BJ (cell line): ENCODE data around the gene AMPD1. TPM values are rescaled to one million over a fixed set of nuclear protein-coding genes. Genes with fewer than 3 reads are reported as not detected.

Experiments used
- CTCF ChIA-PET: fragments of 350-600 bp; formaldehyde crosslinking; extraction: SDS; loops from one replicate; lab custom pipeline; 2021; ENCODE audit warnings: antibody characterized with exemption, inconsistent platforms; lab: Yijun Ruan, JAX
- POLR2A ChIA-PET: fragments of 300-600 bp; sonication (Branson Sonifier 250); formaldehyde crosslinking; extraction: SDS; loops from one replicate; lab custom pipeline; 2021; ENCODE audit warnings: antibody characterized with exemption; lab: Charles Lee
- DNase-seq: peaks from one replicate; pipeline ENCODE4 v3.0.0-alpha.2; 2011; ENCODE audit warnings: low read depth
- H3K27me3 ChIP-seq: 2 replicates; pipeline ENCODE4 v1.6.0; 2011; ENCODE audit warnings: low read length; ENCODE audit not compliant: control insufficient read depth, insufficient read depth
- H3K36me3 ChIP-seq: 2 replicates; pipeline ENCODE4 v1.5.1; 2011; ENCODE audit warnings: low read length; ENCODE audit not compliant: control insufficient read depth, insufficient read depth
- H3K4me3 ChIP-seq: 2 replicates; pipeline ENCODE4 v1.5.1; 2011; ENCODE audit warnings: low read depth, mild to moderate bottlenecking, control low read depth, low read length
- CTCF ChIP-seq: IDR thresholded peaks from 2 replicates; pipeline ENCODE4 v1.5.1; 2011; ENCODE audit warnings: low read depth, mild to moderate bottlenecking, control low read depth, inconsistent platforms, low read length, moderate library complexity; ENCODE audit not compliant: insufficient read depth
- polyA plus RNA-seq: library from polyadenylated mRNA; depleted of rRNA; stranded (reverse); fragments of >200 nt; gene quantifications from 2 replicates; pipeline ENCODE4 v1.2.3, GENCODE V29; 2011; rRNA removed
- small RNA-seq: library from RNA; depleted of rRNA; stranded (forward); fragments of <200 nt; gene quantifications from one replicate; pipeline ENCODE3, GENCODE V24; 2012; ENCODE audit warnings: low replicate concordance, low read depth; ENCODE audit not compliant: insufficient read length

The AMPD1 gene
- polyA plus RNA-seq, 1 experiment, result not detected

GRCh38 chr1:114627107-114627506 is 68.2 kb downstream of the AMPD1 start:
- no peak for TF ChIP-seq CTCF
- H3K27me3 ChIP-seq, result no peaks in the 10 kb centered on the region
- H3K4me3 ChIP-seq, result no peak overlapping the region
- H3K36me3 ChIP-seq, result no peaks in the 10 kb centered on the region
- POLR2A ChIA-PET, result no interaction called here
- CTCF ChIA-PET, result no interaction called here
- no peak for DNase-seq

- DNase-seq, result no peak
- no peak overlapping the region for H3K4me3 ChIP-seq
- CTCF ChIA-PET, result no interaction called here
- POLR2A ChIA-PET, result no interaction called here
- no peaks in the 10 kb centered on the region for H3K27me3 ChIP-seq
- no peak for TF ChIP-seq CTCF
- H3K36me3 ChIP-seq, result no peaks in the 10 kb centered on the region
Observed at GRCh38 chr1:114623364-114623763, 72.0 kb downstream of the AMPD1 start.

Small RNAs within 50 kb of the gene (small RNA-seq; reads per million reads assigned to genes)
- gene RN7SL432P (not detected), gene RNY1P13 (not detected)

Other genes starting within 250 kb of the AMPD1 start
- 12.2 and 17.4 TPM in 2 replicates for gene TRIM33, start 184.3 kb downstream of the AMPD1 start, polyA plus RNA-seq
- 11.0 and 30.1 TPM in 2 replicates for gene BCAS2, start 113.9 kb downstream of the AMPD1 start, polyA plus RNA-seq
- 0.45 and 0.87 TPM in 2 replicates for gene DENND2C, start 25.5 kb downstream of the AMPD1 start, polyA plus RNA-seq
- 19.1 and 38.3 TPM in 2 replicates for gene NRAS, start 21.2 kb upstream of the AMPD1 start, polyA plus RNA-seq
- gene CSDE1, start 62.4 kb upstream of the AMPD1 start, polyA plus RNA-seq, result 188 and 286 TPM in 2 replicates
- gene SIKE1, start 85.1 kb upstream of the AMPD1 start, polyA plus RNA-seq, result 26.4 and 32.9 TPM in 2 replicates
- not detected in 2 replicates for gene SYCP1, start 159.3 kb upstream of the AMPD1 start, polyA plus RNA-seq